Prostate gland (tissue), 2 donors: ENCODE results near the gene FKBP5. TPM values are rescaled to one million over a fixed set of nuclear protein-coding genes. Genes with fewer than 3 reads are reported as not detected.
A peak's percentile ranks its signal among the peaks of the same experiment; 100 is the strongest.

ENCODE experiments used
- DNase-seq: peaks from one replicate; pipeline ENCODE4 v3.0.0-alpha.2; 2019; ENCODE audit warnings: low spot score
- H3K27ac ChIP-seq, 2 donors: fragments of 200-600 bp; sonication (generic); 2 replicates each; pipeline ENCODE4 v1.5.1; 2017 to 2019
- H3K27me3 ChIP-seq: fragments of 200-600 bp; sonication (generic); replicated peaks from 2 replicates; pipeline ENCODE4 v1.5.1; 2019; ENCODE audit not compliant: insufficient read depth
- H3K36me3 ChIP-seq, 2 donors: fragments of 200-600 bp; sonication (generic); 1 replicate in 1 of 2; 2 replicates in 1 of 2; pipeline versions ENCODE4 v1.5.1 to v1.8.1; 2017 to 2019
- H3K4me1 ChIP-seq: fragments of 200-600 bp; sonication (generic); replicated peaks from 2 replicates; pipeline ENCODE4 v1.5.1; 2019
- H3K4me3 ChIP-seq, 2 donors: fragments of 200-600 bp; sonication (generic); 2 replicates each; pipeline ENCODE4 v1.5.1; 2017 to 2019
- H3K9me3 ChIP-seq: fragments of 200-600 bp; sonication (generic); 2 replicates; pipeline ENCODE4 v1.5.1; 2017
- POLR2A ChIP-seq: fragments of 450-650 bp; IDR thresholded peaks from one replicate; pipeline ENCODE4 v1.6.1; 2016; ENCODE audit warnings: antibody characterized with exemption, mild to moderate bottlenecking
- POLR2AphosphoS5 ChIP-seq: sonication (generic); formaldehyde crosslinking; IDR thresholded peaks from one replicate; pipeline ENCODE4 v1.6.1; 2017; ENCODE audit warnings: antibody characterized with exemption
- WGBS: methylation state at CpG from one replicate; pipeline ENCODE4 v1.1.5; 2018; 5-methylcytosine and 5-hydroxymethylcytosine counted together
- intact Hi-C: fragments of 100-400 bp; cut with DNase I; formaldehyde crosslinking; loops from one replicate; pipeline ENCODE4 v1.14.2; 2022
- total RNA-seq, 2 donors: library from RNA; depleted of rRNA; stranded (reverse); fragments of >200 nt; gene quantifications; one replicate each; pipeline ENCODE4 v1.1.0, GENCODE V29; 2016
- TF ChIP-seq, protein P1 (sequence below), 4 experiments: fragments of 200-600 bp in 2 of 4; fragments of 450-650 bp in 2 of 4; sonication (generic) in 2 of 4; IDR thresholded peaks; 1 replicate in 3 of 4; 2 replicates in 1 of 4; pipeline ENCODE4 v1.5.1; 2016 to 2019; ENCODE audit warnings: antibody characterized with exemption in 4 of 4, mild to moderate bottlenecking in 2 of 4, moderate library complexity in 2 of 4

FKBP5 gene
- total RNA-seq, 2 donors from 2014 or later = 201 to 248 TPM

DNA sequence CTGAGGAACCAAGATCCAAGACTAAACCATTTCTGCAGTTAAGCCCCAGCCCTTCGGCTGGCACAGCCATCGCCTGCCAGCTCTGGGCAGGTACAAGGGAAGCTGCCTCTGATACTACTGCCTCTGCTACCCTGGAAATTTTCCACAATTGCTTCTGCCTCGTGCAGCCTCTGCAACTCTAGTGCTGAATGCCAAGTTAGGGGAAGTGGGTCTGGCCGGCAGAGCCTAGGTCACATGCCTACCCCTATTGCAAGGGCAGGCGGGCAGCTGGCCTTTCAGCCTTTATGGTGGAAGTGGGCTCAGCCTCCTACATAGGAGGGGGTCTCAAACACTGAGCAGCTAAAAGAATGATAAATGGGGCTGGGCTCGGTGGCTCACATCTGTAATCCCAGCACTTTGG is 131.5 kb downstream of the FKBP5 start:
- 88% methylated on average over 5 of the region's 6 CpGs for WGBS
- Histone ChIP-seq H3K27me3 (no peaks in the 10 kb centered on the region), H3K36me3 (no peaks in the 10 kb centered on the region), H3K27ac (no peak overlapping the region), H3K4me3 (no peak overlapping the region), H3K9me3 (no peaks in the 10 kb centered on the region), H3K4me1 (no peaks in the 10 kb centered on the region)
- no peak for TF ChIP-seq POLR2A
- TF ChIP-seq, protein P1, sequence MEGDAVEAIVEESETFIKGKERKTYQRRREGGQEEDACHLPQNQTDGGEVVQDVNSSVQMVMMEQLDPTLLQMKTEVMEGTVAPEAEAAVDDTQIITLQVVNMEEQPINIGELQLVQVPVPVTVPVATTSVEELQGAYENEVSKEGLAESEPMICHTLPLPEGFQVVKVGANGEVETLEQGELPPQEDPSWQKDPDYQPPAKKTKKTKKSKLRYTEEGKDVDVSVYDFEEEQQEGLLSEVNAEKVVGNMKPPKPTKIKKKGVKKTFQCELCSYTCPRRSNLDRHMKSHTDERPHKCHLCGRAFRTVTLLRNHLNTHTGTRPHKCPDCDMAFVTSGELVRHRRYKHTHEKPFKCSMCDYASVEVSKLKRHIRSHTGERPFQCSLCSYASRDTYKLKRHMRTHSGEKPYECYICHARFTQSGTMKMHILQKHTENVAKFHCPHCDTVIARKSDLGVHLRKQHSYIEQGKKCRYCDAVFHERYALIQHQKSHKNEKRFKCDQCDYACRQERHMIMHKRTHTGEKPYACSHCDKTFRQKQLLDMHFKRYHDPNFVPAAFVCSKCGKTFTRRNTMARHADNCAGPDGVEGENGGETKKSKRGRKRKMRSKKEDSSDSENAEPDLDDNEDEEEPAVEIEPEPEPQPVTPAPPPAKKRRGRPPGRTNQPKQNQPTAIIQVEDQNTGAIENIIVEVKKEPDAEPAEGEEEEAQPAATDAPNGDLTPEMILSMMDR (IDR thresholded peaks at IDR 0.05) = no peak
- no peak for TF ChIP-seq POLR2AphosphoS5
- intact Hi-C loops = no loop called here
- DNase-seq = no peak

DNA sequence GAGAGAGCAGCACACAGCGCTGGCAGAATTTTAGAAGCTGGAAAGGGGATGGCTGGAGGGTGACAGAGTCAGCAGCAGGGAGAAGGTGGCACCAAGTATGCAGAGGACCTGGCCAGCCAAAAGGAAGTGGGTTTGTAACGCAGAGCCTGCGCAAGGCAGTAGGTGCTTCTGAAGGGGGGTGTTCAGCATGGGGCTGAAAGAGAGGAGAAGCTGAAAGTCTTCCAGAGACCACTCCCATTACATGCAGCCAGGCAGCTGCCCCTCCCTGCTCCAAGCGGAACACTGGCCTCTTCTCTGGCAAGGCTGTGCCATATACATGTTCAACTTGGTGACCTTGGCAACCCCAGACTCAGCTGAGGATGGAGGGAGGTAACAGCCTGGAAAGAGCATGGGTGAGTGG is 133.9 kb downstream of the FKBP5 start:
- Histone ChIP-seq H3K9me3 (no peaks in the 10 kb centered on the region), H3K27ac (no peak overlapping the region), H3K27me3 (no peaks in the 10 kb centered on the region), H3K4me1 (no peaks in the 10 kb centered on the region), H3K36me3 (no peaks in the 10 kb centered on the region), H3K4me3 (no peak overlapping the region)
- intact Hi-C loops = no loop called here
- TF ChIP-seq, protein P1 (IDR thresholded peaks at IDR 0.05) = no peak
- 98% methylated on average over 4 of the region's 4 CpGs for WGBS
- no peak for DNase-seq

DNA sequence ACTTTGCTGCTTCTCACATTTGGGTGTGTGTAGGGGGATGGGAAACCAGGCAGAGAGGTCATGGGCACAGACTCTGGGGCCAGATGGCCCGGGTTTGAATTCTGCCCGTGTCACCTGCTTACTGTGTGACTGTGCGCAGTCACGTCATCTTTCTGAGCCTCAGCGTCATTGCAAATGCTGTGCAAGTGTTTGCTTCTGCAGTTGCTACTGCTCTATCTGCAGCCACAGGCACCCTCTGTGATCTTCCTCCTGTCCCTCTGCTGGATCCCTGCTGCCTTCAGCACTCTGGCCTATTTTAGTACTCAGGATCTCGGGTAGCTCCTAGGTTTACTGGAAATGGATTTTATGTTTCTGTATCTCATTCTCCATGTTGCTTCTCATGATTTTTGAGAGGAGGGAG is 135.4 kb downstream of the FKBP5 start:
- DNase-seq = no peak
- no peak overlapping the region for H3K4me3 ChIP-seq
- H3K27ac ChIP-seq = no peak overlapping the region
- WGBS = 78% methylated on average over 6 of the region's 6 CpGs
- no peaks in the 10 kb centered on the region for H3K9me3 ChIP-seq
- intact Hi-C loops = no loop called here
- no peaks in the 10 kb centered on the region for H3K4me1 ChIP-seq
- no peaks in the 10 kb centered on the region for H3K36me3 ChIP-seq
- H3K27me3 ChIP-seq = no peaks in the 10 kb centered on the region
- TF ChIP-seq POLR2A = no peak
- TF ChIP-seq, protein P1 (IDR thresholded peaks at IDR 0.05) = no peak
- no peak for TF ChIP-seq POLR2AphosphoS5

DNA sequence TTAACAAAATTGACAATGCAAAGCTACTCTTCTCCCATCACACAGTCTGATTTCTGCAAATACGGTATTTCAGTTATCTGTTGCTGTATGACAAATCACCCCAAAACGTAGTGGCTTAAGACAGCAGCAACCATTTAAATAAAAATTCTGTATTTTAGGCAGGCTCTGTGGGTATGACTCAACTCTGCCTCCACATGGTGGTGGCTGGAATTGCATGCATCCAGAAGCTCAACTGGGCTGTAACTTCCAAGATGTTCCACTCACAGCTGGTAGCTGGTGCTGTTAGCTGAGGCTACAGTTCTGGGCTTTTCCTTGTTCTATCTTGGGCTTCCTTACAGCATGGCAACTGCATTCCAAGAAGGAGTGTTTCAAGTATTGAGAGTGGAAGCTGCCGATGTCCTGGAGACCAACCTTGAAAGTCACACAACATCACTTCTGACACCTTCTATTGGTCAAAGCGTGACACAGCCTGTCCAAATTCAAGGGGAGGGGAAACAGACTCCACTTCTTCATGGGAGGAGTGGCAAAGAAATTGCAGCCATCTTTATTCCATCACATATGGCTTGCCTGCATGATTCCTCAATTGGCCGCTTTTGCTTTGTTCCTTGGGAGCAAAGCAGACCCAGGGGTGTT is 136.3 kb downstream of the FKBP5 start:
- H3K27me3 ChIP-seq = no peaks in the 10 kb centered on the region
- no peak overlapping the region for H3K4me3 ChIP-seq
- 71% methylated on average over 5 of the region's 5 CpGs for WGBS
- H3K9me3 ChIP-seq = no peaks in the 10 kb centered on the region
- no peaks in the 10 kb centered on the region for H3K4me1 ChIP-seq
- intact Hi-C loops = no loop called here
- no peak overlapping the region for H3K27ac ChIP-seq
- no peak for DNase-seq
- TF ChIP-seq POLR2AphosphoS5 (no peak), POLR2A (no peak)
- TF ChIP-seq, protein P1 (IDR thresholded peaks at IDR 0.05) = peak; percentile 24 to 57 (median 50)
- H3K36me3 ChIP-seq = no peaks in the 10 kb centered on the region

DNA sequence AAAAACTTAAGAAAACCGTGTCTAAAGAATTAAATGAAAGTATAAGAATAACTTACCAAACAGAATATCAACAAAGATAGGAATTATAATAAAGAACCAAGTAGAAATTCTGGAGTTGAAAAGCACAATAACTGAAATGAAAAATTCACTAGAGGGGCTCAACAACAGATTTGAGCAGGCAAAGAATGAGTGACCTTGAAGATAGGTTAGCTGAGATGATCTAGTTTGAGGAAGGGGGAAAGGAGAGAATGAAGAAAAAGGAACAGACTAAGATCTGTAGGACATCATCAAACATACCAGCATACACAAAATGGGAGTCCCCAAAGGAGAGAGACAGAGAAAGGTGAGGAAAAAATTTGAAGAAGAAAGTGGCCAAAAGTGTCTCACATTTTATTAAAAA is 138.3 kb downstream of the FKBP5 start:
- Histone ChIP-seq H3K4me1 (no peaks in the 10 kb centered on the region), H3K4me3 (no peak overlapping the region), H3K9me3 (no peaks in the 10 kb centered on the region), H3K27me3 (no peaks in the 10 kb centered on the region), H3K27ac (no peak overlapping the region), H3K36me3 (no peaks in the 10 kb centered on the region)
- WGBS = 74% methylated on average over 1 of the region's 1 CpG
- intact Hi-C loops = no loop called here
- no peak for DNase-seq
- TF ChIP-seq, protein P1 (IDR thresholded peaks at IDR 0.05) = no peak
